CD4-positive, alpha-beta T cell treated with Interleukin-2 at 100 ng/mL for 4 hours (primary cell): ENCODE data around the gene GLRA2.

Source experiments
- DNase-seq: peaks from one replicate; pipeline ENCODE4 v3.0.0-alpha.2; 2020; ENCODE audit warnings: low spot score

The GLRA2 gene

DNA sequence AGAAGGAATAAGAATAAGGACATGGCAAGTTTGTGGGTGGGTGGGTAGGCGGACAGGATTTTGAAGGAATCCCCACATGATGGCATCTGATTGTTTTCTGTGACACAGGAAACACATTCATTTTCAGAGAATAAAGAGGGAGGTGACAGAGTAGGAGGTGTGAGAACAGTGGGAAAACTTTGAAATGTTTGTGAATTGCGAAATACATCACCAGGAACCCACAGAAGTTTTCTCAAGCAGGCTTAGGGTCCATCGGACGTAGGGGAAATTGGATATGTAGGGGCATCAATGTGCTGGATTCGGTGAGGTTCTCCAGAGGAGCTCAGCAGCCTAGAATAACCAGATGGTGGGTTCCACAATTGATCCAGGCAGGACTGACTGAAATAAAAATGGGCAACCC, 171.6 kb downstream of the GLRA2 start:
- no peak for DNase-seq

DNA sequence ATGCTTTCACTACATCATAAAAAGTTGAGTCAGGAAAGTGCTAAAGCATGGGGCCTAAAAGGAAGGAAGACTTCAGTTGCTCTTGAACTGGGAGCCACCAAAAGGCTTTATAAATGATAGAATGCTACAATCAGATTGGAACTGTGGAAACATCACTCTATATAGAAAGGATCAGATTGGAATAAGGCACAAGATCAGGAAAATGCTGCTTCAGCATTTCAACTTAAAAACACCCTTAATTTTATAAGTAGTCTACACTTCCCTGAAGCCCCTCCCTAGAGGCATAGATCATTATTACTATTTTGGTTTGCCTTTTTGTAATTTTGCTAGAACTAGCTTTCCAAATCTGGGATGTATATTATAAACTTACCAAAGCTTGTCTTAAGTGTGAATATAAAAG, 172.8 kb downstream of the GLRA2 start:
- no peak for DNase-seq

DNA sequence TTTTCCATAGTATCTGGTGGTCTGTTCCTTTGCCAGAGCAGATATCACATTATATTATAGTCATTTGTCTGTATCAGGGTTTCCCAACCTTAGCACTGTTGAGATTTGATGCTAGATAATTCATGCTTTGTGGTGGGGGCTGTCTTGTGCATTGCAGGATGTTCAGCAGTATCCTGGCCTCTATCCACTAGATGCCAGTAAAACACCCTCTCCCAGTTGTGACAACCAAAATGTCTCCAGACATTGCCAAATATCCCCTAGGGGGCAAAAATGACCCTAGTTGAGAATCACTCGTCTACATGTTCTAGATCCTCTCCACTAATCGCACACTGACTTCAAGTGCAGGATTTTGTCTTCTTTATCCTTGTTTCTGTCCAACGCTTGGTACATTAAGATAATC, 182.8 kb downstream of the GLRA2 start:
- no peak for DNase-seq

DNA sequence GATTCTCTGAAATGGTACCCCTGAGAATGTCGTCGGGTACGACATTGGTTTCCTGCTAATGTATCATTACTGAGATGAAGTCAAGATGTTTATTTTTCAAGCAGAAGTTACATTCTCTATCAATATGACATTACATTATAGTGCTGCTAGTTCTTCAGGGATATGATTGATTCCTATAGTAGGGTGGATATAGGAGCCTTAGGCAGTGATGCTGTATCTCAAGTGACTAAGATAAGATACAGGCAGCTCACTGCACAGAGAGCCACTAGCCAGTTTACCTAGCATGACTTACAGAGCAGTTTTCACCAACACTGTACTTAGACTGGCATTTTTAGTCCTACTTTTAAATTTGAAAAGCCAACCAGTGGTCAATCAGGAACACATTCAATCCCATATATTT, 188.6 kb downstream of the GLRA2 start:
- DNase-seq, result no peak

DNA sequence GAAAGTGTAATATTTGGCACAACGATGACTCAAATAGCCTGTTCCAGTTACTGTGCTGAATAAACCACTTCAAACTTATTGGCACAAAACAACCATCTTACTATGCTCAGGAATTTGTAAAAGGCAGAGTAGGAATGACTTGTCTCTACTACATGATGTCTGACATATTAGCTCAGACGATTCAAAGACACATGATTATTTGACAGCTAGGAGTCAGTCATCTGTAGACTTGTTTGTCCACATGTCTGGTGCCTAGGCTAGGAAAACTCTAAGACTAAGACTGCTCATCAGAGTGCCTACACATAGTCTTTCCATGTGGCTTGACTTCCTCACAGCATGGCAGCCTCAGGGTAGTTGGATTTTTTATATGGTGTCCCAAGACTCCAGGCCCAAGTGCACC, 189.1 kb downstream of the GLRA2 start:
- DNase-seq, result no peak

DNA sequence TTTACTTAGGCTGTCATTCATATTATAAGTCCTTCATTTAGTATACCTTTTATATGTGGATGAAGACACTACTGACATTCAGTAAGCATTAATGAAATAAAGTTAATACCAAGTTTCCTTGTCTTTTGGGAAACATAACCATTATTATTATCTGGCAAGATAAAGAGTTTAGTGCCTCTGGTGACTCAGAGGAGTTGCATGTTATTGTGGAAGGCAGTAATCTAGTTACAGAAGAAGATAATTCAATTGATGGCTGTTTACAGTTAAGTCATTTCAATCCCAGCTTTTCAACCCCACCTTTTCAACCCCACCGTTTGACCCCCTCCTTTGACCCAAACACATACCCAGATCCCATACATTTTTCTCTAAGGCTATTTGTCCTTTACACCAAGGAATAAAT, 199.7 kb downstream of the GLRA2 start:
- no peak for DNase-seq

DNA sequence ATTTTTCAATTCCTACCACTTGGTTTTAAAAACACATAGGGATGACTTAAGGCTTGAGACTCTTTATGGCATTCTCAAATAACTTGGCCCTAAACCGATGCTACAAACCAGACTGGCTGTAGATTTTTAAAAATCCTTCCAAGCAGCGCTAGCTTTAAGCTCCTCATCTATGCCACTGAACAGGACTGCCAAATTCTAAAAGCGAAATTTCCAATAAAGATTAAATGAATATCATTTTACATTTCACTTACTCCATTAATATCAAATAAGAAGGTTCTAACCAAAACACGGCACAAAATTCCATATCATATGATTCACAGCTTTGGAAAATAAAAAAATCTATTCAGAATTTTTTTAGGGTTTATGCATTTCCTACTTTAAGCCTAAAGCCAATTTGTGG, 209.3 kb downstream of the GLRA2 start:
- no peak for DNase-seq

DNA sequence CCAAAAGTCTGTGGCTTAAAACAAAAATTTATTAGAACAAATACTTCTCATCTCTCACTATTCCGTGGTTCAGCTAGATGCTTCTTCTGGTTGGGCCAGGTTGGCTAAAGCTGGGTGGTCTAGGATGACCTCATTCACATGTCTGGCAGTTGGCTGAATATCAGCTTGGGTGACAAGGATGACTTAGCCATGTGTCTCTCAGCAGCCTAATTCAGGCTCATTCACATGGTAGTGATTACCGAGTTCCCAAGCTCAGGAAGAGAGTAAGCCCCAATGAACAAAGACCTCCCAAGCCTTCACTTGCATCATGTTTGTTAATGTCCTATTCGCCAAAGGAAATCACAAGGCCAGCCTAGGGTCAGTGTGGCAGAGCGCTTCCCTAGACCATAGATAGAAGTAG, 224.1 kb downstream of the GLRA2 start:
- DNase-seq, result no peak

DNA sequence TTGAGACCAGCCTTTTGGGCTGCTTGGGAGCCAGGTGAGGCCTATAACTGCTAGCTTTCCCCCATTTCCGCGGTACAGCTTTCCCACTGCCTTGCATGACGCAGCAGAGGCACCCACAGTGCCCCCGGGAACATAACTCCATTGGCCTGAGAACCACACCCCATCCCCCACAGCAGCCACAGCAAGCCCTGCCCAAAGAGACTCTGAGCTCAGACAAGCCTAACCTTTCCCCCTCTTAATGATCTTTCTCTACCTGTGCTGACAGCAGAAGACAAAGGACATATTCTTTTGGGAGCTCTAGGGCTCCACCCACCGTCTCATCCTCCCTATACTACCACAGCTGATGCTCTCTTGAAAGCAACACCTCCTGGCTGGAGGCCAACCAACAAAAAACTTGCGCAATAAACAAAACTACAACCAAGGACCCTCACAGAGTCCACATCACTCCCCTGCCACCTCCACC, 228.7 kb downstream of the GLRA2 start:
- no peak for DNase-seq

DNA sequence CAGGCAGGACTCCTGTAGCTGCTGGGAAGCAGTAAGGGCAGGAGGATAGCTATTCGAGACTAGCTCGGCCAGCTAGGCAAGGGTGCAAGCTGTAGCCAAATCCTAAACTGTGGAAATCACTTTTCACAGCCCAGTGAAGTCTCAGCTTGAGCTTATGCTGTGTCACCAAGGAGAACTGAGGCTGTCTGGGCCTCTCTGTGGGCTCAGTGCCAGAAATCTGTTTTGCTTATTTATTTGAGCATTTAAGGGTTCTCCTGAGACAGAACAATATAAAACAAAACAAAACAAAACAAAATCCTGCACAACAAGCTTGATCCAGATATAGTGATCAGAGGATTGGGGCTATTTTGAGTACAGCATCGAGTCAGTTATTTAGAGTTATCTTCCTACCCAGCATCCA, 246.1 kb downstream of the GLRA2 start:
- no peak for DNase-seq

DNA sequence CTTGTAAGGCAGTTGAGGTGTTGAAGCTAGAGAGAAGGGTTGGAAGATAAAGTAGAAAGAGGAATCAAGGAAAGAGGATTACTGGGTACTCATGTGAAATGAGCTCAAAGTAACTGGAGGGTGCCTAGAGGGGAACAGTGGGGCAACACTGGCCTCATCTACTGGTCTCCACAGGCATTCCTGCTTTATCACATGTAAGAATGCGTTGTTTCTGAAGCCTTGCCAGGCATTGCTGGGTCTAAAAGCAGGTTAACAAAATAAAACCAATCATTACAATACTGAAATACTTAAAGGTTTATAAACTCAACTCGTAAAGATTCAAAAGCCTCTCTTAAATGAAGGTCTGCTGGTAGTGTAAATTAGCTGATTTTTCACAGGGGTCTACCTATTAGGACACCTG, 247.6 kb downstream of the GLRA2 start:
- DNase-seq, result no peak

DNA sequence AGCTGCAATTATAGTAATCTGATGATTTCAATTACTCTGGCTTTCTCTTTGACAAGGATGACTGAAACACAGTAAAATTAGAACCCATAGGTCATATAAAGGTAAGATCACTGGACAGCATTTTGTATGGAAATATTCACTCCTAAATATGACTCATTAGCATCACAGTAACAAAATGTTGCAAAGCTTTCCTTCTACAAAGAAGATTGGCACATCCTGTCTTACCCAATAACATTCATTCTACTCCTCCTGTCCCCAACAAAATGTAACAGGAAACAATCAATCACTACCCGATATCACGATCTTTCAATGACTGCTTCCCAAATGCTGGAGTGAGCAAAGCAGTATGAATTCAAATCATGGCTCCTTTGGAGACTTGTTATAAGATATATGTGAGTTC, 248.2 kb downstream of the GLRA2 start:
- no peak for DNase-seq

DNA sequence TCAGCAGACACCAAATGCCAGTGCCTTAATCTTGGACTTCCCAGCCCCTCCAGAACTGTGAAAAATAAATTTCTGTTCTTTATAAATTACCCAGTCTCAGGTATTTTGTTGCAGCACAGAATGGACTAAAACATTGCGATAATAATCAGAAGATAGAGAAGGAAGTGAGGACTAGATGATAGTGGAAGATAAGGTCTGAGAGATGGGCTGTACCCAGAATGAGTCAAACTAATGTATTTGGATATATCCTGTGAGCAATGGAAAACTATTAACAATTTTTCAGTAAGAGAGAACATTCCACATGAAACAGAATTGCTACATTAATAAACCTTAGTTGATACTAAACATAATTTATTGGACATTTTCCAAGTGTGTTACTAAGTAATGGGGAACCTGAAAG, 250.2 kb downstream of the GLRA2 start:
- DNase-seq, result no peak
